Activated naive CD4-positive, alpha-beta T cell (primary cell): ENCODE results near the gene LBX2.
A peak's percentile ranks its signal among the peaks of the same experiment; 100 is the strongest.
"Not testable (repeated sequence)": the region's sequence is repeated elsewhere in the genome, so short reads cannot be mapped to it uniquely, and the experiment has no call there.

Experiments used
- DNase-seq, 4 experiments: peaks; one replicate each; lab custom pipeline; 2025; lab: John Stamatoyannopoulos, UW

LBX2 gene

DNA sequence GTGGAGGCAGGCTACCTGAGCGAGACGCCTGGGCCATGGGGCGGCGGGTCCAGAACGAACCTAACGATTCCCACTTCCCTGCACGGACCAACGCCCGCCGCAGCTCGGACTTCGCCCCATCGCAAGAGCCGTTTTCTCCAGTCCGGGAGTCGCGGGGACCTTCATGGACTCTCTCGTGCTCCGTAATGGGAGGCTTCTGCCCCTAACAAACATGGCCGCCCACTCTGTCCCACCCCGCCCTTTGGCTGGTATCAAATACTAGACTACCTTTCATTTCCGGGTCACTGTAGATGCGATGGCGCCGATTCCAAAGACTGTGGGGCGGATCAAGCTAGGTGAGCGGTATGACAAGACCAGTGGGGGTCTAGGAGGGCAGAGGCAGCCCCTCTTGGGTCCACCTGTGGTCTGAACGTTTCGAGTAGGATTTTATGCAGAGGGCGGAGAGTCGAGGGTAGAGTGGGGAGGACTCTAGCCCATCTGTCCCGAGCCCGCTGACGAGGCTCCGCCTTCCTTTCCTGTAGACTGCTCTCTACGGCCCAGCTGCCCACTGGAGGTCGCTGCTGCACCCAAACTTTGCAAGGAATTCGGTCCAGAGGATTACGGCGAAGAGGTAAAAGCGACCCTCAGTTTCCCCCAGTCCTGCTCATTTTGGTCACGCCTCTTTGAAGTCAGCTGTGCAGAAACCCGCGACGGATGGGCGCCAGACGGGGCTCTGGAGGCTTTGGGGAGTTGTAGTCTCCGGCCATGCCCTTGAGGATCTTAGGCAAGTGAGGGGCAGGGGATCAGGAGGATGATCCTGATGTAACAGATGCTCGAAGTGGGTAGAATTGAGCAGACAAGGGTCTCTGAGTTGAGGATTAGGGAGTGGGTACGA lies 16.4 kb downstream of the LBX2 start, which contains the start of the genes CCDC142 and TTC31:
Gene CCDC142 (minus strand): TSS at position 198 of the 874 bp plus-strand sequence. CDS start 161 bp downstream, at position 37.
Gene TTC31 (plus strand): TSS at position 281 of the 874 bp plus-strand sequence. CDS start 15 bp downstream, at position 296.
- DNase-seq, result peak; percentile 80 to 86 (median 85)

DNA sequence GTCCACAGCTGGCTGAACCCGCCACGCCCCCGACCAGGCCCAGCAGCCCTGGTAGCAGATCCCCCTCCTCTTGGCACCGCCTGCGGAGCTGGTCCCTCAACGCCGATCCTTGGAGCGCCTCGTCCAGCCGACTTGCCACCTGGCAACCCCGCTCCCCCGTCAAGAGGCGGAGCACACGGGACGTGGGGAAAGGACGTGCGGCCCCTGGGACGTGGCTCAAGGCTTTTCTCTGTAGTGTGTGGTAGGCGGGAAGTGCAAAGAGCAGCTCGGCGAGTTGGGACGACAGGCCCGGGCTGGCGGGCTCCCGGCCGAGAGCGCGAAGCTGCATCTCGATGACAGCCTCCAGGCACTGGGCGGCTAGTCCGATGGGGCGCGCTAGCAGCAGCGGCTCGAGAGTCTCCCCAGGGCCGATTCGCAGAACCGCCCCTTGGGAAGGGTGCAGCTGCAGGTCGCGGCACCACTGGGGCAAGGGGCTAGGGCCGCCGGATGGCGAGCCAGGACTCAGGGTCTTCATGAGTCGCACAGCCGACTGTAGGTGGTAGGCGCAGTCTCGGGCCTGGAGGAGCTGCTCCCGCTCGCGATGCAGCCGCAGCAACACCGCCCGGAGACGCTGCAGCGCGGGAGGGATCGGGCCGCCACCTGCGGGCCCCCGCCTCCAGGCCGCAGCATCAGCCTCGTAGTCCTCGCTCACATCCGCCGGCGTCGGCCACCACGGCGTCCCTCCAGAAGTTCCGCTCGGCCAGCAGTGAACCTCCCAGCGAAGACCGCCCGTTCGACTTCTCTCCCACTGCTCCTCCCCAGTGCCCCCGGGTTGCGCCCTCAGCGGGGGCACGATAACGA lies 17.2 kb downstream of the LBX2 start:
- peak in 2 of 4 experiments; percentile 54 to 61 for DNase-seq

DNA sequence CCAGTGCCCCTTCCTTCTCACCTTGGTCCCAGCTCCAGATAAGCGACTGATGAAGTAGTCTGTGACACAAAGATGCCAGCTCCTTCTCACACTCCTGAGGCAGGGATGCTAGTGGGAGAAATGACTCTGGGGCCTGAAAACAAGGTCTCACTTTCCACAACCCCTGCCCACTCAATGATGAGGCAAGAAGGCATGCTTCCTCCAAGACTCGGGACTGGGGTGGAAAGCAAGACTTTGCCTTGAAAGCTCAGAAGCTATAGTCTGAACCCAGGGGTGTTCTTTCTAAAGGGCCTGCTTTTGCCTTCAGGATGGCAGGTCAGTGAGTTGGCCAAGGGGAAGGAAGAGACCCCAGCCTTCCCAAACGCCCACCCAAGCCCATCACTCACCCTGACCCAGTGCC lies 18.0 kb downstream of the LBX2 start:
- DNase-seq, result no peak

DNA sequence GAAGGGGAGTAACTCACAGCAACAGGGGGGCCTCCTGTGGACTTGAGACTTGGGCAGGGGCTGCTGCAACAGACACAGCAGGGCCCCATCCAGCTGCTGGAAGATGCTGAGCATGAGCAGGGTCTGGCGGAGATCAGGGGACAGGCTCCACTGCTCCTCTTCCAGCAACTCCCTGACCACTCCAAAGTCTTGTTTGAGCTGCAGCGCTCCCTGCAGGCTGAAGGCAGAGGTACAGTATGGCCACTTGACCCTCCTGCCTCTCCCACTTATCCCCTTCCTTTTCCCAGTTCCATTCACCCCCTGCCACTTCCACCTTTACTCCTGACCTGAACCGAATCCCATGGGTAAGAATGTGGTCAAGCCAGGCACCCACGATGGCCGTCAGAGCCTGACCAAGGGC lies 24.5 kb downstream of the LBX2 start:
- DNase-seq, result no peak

DNA sequence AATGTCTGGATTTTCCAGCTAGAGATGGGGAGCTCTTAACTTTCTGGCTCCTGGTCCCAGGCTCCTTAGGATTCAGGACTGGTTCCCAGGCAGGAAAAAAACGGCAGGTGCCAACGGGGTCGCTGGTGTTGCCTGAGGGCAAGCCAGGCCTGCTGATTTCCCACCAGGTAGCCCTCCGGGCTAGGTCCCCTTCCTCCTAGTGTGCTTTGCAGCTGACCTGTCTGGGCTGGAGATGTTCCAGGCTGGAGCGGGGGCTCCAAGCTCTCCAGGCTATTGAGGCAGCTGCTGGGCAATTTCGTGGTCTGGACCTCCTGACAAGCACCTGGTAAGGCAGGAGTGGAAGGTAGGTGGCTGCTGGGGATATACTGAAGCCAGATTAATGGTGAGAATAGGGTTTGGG lies 24.9 kb downstream of the LBX2 start:
- DNase-seq, result no peak

DNA sequence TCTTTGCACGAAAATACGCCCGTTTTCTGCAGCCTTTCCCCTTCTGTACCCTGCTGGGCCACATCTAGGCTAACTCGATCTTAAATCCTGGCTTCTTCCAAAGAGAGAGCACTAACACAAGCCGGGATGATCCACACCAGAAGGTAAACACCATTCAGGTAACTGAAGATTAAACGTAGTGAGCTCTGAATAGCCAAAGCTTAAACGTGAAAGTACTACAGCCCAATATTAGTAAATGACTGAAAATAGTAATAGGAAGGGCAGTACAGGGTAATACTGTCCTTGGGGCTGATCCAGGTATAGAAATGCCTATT lies 26.5 kb downstream of the LBX2 start:
- DNase-seq, result no peak

DNA sequence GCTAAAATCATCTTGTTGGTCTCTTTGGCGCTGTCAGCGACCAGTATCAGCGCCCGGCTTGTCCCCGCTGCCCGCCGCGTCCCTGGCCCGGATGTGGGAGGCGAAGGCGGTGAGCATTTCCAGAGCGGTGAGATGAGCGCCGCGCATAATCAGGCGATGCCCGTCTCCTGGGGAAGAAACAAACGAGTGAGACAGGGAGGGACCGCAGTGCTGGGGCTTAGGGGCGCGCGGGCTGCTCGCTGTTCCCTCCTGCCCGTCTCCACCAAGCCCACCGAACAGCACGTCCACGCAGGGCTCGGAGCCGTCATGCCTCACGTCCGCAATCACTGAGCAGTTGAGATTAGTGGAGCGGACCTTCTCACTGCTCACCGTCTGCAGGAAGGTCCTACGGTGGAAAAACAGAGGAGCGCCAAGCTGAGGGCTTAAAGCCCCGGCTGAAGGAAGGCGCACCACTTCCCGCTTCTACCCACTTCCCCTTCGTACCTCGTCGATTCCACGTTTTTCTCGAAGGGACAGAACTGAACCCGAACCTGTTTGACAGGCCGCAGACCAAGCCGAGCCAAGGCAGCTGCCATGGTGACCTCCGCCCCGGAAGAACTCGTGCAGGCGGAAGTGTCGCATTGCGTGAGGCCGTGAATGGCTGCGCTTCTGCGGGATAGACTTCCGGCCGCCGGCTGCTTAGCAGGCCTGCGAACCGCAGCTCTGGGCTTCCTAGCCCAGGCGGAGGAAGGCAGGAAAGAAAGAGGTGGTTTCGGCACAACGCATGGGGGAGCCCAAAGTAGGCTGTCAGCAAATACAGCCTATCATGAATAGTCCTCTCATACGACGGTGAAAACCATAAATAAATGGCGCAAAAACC lies 27.1 kb downstream of the LBX2 start, which contains the start of gene MRPL53:
Gene MRPL53 (minus strand): TSS at position 595 of the 859 bp plus-strand sequence. CDS start 20 bp downstream, at position 575.
- peak; percentile 85 to 97 (median 95) for DNase-seq

DNA sequence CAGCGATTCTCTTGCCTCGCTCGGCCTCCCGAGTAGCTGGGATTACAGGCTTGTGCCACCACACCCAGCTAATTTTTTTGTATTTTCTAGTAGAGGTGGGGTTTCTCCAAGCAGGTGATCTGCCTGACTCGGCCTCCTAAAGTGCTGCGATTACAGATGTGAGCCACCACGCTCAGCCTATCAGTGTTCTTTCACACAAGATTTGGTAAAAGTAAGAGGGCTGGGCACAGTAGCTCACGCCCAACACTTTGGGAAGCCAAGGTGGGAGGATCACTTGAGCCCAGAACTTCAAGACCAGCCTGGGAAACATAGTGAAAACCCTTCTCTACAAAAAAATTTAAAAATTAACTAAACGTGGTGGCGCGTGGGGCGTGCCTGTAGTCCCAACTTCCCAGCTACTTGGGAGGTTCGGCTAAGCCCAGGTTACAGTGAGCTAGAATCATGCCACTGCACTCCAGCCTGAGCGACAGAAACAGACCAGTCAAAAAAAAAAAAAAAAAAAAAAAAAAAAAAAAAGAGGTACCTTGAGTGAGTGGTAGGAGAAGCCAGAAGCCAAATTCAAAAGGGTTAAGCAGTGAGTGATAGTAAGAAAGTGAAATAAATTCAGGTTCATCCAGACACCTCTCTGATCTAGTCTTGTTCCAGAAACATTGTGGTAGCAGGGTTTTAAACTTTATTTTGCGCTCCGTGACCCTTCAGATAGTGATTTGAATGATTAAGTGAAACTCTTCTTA lies 27.9 kb downstream of the LBX2 start:
- no peak for DNase-seq

DNA sequence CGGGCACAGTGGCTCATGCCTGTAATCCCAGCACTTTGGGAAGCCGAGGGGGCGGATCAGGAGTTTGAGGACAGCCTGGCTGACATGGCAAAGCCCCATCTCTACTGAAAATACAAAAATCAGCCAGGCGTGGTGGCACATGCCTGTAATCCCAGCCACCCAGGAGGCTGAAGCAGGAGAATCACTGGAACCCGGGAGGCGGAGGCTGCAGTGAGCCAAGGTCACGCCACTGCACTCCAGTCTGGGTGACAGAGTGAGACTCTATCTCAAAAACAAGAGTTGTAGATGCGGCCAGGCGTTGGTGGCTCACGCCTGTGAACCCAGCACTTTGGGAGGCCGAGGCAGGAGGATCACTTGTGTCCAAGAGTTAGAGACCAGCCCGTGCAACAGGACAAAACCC lies 28.7 kb downstream of the LBX2 start:
- not testable (repeated sequence) for DNase-seq

DNA sequence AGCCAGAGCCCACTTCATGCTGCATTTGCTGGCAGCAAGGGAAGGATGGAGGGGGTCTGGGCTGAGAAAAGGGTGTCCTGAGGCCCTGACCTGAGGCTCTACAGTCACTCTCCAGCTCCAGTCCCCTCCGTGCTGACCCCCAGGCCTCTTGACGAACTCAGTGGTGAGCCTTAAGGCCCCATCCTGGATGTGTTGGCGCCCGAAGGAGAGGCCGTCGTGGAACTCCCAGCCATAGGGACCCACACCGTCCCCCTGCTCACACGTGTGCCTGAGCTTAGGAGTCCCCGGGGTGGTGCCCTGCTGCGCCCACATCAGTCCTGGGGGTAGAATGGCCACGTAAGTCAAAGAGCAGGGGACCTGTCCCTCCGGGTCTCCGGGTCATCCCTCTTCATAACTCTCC lies 35.0 kb downstream of the LBX2 start:
- no peak for DNase-seq

DNA sequence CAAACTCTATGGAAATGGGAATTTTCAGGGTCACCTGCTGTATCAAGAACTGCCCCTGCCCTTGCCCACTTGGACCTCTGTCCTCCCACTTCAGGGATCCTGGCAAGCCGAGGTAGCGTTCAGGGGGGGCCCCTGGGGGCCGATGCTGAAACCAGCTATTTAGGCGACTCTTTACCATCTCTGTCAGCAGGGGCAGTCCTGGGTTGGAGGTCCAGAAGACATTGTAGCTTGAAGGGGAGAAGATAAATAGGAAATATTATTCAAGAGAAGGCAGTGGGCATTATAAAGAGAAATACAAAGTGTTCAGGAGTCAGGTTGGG lies 36.7 kb downstream of the LBX2 start:
- DNase-seq, result no peak

DNA sequence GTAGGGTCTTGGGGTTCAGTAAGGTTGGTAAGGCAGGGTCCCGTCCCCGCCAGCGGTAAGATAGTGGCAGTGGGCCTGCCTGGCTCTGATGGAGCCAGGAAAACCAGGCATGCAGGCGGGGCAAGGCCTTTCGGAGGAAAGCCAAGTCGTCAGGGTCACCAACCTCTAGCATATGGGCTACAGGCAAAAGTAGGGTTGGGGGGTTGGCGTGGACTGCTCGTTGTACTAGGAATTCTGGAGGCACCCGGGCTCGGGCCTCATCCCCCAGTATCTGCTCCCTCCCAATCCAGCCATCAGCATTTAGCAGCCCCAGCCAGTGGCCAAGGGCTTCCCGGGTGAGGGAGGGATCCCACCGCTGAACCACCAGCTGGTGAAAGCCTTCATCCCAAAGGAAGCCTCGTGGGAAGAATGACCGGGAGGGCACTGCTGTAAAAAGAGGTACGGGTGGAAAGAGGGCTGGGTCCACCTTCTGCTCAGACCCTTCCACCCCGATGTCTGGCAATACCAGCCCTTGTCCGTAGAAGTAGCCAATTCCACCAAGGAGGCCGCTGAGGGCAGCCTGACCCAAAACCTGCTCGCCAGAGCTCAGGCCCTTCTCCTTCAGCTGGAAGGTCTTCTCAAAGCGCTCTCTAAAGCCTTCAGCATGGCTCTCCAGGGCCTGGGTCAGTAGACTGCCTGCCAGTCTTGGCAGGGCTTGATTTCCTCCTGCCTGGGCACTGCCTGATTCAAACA lies 37.2 kb downstream of the LBX2 start:
- DNase-seq, result no peak

DNA sequence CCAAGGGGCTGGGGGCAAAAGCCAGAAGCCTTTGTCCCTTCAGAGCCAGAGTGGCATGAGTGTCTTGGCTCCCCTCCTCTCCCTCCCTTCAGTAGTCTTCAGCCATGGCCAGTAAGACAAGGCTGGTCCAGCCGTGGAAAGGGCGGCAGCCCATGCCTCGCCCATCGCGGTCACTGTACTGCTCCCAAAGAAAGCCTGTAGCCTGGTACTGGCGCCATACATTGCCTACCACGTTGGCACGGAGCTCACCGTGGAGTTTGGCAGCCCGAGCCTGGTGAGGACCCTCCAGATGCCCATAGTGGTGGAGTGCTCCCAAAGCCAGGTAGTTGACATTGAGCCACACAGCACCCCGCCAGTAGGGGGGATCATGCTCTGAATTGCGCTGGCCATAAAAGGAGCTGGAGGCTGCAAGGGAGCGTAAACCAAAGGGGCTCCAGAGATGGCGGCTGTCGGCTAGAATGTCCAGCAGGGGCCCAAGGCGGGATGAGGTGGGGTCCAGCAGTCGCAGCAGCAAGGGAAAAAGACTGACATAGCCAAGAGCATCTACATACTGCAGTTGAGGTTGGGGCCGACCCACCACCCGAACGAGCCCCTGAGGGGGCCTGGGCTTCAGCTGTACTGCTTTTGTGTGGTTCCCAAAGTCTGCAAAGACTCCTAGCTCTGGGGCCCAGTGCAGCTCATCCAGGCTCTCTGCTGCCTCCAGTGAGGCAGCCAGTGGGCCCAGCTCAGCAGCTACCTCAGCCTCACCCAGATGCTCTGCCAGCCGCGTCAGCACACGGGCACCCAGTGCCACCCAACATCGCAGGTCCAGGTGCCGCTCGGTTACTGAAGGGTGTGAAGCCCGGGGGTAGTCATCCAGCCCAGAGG lies 38.0 kb downstream of the LBX2 start:
- DNase-seq, result no peak

DNA sequence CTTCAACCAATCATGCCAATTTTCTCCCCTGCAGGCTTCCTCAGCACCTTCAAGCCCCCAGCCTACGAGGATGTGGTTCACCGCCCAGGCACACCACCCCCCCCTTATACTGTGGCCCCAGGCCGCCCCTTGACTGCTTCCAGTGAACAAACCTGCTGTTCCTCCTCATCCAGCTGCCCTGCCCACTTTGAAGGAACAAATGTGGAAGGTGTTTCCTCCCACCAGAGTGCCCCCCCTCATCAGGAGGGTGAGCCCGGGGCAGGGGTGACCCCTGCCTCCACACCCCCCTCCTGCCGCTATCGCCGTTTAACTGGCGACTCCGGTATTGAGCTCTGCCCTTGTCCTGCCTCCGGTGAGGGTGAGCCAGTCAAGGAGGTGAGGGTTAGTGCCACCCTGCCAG lies 39.2 kb downstream of the LBX2 start:
- not testable (repeated sequence) for DNase-seq

DNA sequence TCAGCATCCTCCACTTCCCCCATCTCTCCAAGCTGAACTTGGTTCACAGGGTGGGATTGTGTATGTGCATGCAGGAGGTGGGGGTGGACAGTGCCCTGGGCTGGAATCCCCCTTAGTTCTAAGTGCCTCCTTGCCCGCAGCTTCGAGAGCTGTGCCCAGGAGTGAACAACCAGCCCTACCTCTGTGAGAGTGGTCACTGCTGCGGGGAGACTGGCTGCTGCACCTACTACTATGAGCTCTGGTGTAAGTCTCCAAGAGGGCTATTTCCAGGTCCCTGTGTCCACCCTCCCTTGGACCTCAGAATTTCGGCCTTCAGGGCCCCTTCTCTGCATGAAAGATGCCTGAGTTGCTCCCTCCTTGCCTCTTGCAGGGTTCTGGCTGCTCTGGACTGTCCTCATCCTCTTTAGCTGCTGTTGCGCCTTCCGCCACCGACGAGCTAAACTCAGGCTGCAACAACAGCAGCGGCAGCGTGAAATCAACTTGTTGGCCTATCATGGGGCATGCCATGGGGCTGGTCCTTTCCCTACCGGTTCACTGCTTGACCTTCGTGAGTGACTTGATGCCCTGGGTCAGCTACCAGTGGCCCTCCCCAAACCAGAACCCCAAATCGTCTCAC lies 39.8 kb downstream of the LBX2 start:
- not testable (repeated sequence) for DNase-seq

DNA sequence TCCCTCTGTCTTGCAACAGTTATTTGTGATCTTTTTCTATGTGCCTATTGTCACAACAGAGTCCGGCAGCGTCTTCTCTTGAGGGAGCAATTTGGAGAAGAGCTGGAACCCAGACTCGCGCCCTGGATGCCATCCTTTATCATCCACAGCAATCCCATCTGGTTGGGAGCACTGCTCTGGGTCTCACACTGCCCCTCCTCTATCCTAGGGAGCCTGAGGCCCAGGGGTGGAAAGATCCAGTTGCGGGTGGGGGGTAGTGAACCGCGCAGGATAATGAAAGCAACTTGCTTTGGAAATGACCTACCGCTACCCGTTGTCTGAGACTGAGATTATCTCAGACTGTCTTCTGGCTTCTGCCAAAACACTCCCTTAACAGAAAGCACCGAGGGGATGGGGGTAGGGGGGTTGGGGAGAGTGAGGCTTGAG lies 40.5 kb downstream of the LBX2 start:
- DNase-seq, result no peak

DNA sequence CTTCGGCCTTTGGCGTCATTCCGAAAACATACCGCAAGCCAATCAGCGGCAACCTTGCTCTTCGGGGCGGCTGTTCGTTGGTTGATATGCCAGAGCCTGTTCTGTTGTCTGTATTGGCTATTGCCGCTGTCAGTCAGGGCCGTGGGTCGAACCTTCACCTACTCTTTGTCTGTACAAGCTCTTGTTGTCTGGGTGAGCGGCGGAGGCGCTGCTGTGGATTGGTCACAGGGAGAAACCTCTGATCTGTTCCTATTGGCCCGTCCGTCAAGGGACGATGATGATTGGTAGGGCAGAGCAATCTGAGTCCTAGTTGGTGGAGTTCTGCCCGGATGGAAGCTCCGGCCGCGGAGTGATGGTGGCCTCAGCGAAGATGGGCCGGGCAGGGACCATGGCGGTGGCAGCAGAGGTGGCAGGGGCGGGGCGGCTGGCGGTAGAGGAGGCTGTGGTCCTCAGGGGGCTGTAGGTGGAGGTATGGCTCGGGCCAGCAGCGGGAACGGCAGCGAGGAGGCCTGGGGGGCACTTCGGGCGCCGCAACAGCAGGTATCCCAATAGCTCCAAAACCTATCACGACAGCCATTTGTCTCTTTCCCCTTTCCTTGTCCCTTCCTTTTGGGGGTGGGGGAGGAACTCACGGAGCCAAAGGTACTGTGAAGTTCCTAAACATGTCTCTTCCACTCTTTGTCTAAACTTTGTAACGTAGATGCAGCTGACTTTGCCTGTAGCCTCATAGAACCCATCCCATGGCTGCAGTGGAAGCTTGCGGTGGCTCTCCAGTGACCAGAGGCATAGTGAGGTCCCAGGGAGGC lies 41.1 kb downstream of the LBX2 start, which contains the start of gene WBP1:
Gene WBP1 (plus strand): TSS at position 307 of the 806 bp plus-strand sequence. CDS start 165 bp downstream, at position 472.
- DNase-seq, result peak; percentile 90 to 96 (median 95)

DNA sequence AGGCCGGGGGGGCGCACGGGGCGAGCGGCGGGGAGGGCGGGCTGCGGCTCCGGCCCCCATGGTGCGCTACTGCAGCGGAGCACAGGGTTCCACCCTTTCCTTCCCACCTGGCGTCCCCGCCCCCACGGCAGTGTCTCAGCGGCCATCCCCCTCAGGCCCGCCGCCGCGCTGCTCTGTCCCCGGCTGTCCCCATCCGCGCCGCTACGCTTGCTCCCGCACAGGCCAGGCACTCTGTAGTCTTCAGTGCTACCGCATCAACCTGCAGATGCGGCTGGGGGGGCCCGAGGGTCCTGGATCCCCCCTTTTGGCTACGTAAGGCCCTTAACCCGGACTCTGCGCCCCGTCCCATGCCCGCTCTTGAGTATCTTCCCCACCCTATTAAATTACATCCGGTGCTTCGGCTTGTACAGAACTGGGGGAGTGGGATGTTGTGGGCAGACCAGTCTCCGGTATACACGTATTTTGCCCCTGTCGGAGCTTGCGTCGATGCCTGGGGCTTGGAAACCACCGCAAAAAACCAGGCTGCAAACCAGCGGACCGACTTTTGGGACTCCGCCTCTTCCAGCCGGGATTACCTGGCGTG lies 41.8 kb downstream of the LBX2 start:
- DNase-seq, result peak; percentile 49 to 77 (median 68)
